Camera-type eye (tissue), 1 donor: Measurements from ENCODE around the gene PRSS3. TPM values are rescaled to one million over a fixed set of nuclear protein-coding genes. Genes with fewer than 3 reads are reported as not detected.

ENCODE experiments used
- total RNA-seq: library from RNA; depleted of rRNA; stranded (reverse); fragments of >200 nt; gene quantifications from one replicate; pipeline ENCODE4 v1.2.3, GENCODE V29; 2014

The PRSS3 gene
- not detected for total RNA-seq

GRCh38 chr9:33795281-33795680, at the start of gene PRSS3:
PRSS3 (plus strand) TSS chr9:33795561; CDS start chr9:33795574, 13 bp downstream.

GRCh38 chr9:33816327-33817252, 21.2 kb downstream of the PRSS3 start, which contains the start of gene UBE2R2:
UBE2R2 (plus strand) TSS chr9:33817160; CDS start chr9:33817758, 598 bp downstream.

Other genes with a start within 250 kb of the PRSS3 start
- 36.7 TPM for gene UBE2R2, start 21.6 kb downstream of the PRSS3 start, total RNA-seq